Measurements from ENCODE around the gene ZMYND8.

ZMYND8 gene

DNA sequence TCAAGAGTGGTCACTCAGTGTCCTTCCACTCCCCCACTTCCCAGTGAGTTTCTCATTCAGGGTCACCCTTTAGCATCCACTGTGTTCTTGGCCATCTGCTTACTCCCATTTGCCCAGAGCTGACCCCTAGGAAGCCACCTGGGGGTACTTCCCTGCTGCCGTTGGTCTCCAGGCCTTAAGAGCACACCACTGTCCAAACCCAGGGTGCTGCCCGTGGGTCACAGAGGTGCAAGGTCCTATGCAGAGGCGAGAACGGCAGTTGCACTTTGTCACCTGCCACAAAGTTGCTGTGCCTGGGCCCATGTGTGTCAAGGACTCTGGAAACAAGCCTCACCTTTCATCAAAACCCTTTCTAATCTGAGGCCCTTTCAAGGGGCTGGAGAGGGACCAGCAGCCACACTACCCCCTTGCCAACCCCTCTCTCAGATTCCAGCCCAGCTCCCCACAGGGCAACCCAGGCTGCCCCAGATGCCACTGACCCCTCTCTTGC is 191.1 kb downstream of the ZMYND8 start:
- DNase-seq: no peak

DNA sequence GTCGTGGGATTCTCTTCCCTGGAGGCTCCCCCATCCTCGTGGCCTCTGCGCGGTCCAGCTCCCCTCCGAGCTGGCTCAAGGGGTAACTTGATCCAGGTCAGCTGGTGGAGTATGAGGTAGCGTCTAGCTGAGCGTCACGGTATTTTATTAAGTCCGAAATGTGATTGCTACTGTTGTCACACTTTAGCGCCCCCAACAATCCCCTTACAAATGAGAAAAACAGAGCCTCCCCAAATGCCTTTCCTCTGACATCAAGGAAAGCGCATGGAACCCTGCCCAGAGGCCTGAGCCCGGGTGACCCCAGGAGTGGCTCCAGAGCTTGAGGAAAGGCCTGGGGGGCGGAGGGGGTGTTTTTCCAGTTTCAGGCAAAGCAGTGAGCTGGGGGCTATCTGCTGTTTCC is 192.4 kb downstream of the ZMYND8 start:
- DNase-seq: no peak

DNA sequence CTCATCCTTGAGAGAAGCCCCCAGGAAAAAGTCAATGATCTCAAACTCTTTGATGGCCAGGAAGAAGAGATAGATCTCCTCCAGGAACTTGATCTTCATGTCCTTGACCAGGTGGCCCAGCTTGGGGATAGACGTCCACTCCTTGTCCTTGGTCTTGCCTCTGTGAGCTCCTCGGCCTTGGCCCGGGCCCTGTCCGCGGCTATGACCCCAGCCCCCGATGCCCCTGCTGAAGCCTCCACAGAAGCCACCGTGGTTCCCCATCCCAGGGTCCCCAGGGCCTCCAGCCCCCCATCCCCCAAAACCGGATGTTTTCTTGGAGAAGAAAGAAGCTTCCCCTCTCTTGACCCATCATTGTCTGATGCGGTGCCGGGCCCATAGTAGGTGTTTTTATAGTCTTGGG is 195.1 kb downstream of the ZMYND8 start:
- no peak for DNase-seq

DNA sequence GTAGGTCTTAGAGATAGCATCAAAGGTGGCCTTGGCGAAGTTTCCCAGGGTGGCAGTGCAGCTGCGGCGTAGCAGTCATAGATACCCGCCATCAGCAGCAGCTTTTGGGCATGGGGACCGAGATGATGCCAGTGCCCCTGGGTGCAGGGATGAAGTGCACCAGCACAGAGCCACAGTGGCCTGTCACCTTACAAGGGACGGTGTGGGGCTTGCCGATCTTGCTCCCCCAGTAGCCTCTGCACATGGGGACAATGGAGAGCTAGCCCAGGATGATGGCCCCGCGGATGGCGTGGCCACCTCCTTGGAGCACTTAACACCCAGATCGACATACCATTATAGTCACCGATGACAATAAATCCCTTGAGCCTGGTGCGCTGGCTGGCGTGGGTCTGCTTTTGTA is 195.5 kb downstream of the ZMYND8 start:
- no peak for DNase-seq

DNA sequence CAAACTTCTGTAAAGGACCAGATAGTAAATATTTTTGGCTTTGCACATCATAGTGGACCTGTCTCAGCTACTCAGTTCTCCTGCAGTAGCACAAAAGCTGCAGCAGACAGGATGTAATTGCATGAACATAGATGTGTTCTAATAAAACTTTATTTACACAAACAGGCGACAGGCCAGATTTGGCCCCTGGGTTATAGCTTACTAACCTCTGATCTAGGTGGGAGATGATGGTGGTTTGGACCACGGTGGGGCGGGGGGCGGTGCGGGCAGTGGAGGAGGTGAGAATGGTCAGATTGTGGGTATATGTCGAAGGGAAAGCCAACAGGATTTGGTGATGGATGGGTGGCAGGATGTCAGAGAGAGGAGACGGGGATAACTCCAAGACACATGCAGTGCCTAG is 196.3 kb downstream of the ZMYND8 start:
- no peak for DNase-seq

Measured in CD4-positive, alpha-beta T cell treated with Interleukin-10 for 1 hour (primary cell).